SK-N-SH (cell line): ENCODE results near the gene PHC3. TPM values are rescaled to one million over a fixed set of nuclear protein-coding genes. Genes with fewer than 3 reads are reported as not detected.

Experiments
- CTCF ChIA-PET: fragments of 300-600, 350-600 bp; formaldehyde crosslinking; extraction: SDS; loops from one replicate; lab custom pipeline; 2021; lab: Yijun Ruan, JAX
- POLR2A ChIA-PET: fragments of 350-600 bp; sonication (Branson Sonifier 250); formaldehyde crosslinking; extraction: SDS; loops from one replicate; lab custom pipeline; 2020; ENCODE audit warnings: antibody characterized with exemption, inconsistent platforms; lab: Yijun Ruan, JAX
- DNase-seq: peaks from one replicate; pipeline ENCODE4 v3.0.0; 2012
- H2AFZ ChIP-seq: fragments of 200-600 bp; sonication (generic); 2 replicates; pipeline ENCODE4 v1.8.1; 2016; ENCODE audit warnings: antibody characterized with exemption, mild to moderate bottlenecking, low read depth
- H3F3A ChIP-seq: fragments of 200-600 bp; sonication (generic); replicated peaks from 2 replicates; pipeline ENCODE3; 2016; ENCODE audit warnings: antibody characterized with exemption, mild to moderate bottlenecking; ENCODE audit not compliant: insufficient read depth
- H3K27ac ChIP-seq, 2 experiments: fragments of 200-500 bp in 1 of 2; fragments of 200-600 bp in 1 of 2; sonication (Bioruptor generic) in 1 of 2; sonication (generic), shearing (Covaris generic) in 1 of 2; 2 replicates each; pipeline versions ENCODE4 v1.5.1 to v1.6.1; 2014 to 2016; ENCODE audit warnings: low read depth in 2 of 2, inconsistent platforms in 1 of 2, low read length in 1 of 2, mild to moderate bottlenecking in 1 of 2, mixed read lengths in 1 of 2
- H3K27me3 ChIP-seq: fragments of 200-600 bp; sonication (generic), shearing (Covaris generic); 2 replicates; pipeline ENCODE4 v1.6.1; 2016; ENCODE audit warnings: mixed run types; ENCODE audit not compliant: insufficient read depth
- H3K36me3 ChIP-seq, 2 experiments: fragments of 200-500 bp in 1 of 2; fragments of 200-600 bp in 1 of 2; sonication (Bioruptor generic) in 1 of 2; sonication (generic) in 1 of 2; replicated peaks in 1 of 2; 2 replicates each; pipeline versions ENCODE3 to v1.5.1; 2014 to 2016; ENCODE audit warnings: low read length in 1 of 2, mild to moderate bottlenecking in 1 of 2; ENCODE audit not compliant: insufficient read depth in 2 of 2, control insufficient read depth in 1 of 2
- H3K4me1 ChIP-seq, 2 experiments: fragments of 200-500 bp in 1 of 2; fragments of 200-600 bp in 1 of 2; sonication (Bioruptor generic) in 1 of 2; sonication (generic), shearing (Covaris generic) in 1 of 2; 2 replicates each; pipeline versions ENCODE4 v1.5.1 to v1.6.1; 2014 to 2016; ENCODE audit warnings: low read depth in 1 of 2, low read length in 1 of 2, mixed run types in 1 of 2; ENCODE audit not compliant: insufficient read depth in 2 of 2, control insufficient read depth in 1 of 2
- H3K4me2 ChIP-seq: fragments of 200-600 bp; sonication (generic), shearing (Covaris generic); 2 replicates; pipeline ENCODE4 v1.6.1; 2017; ENCODE audit warnings: mixed run types
- H3K4me3 ChIP-seq, 2 experiments: fragments of 200-500 bp in 1 of 2; fragments of 200-600 bp in 1 of 2; sonication (Bioruptor generic) in 1 of 2; sonication (generic), shearing (Covaris generic) in 1 of 2; 2 replicates each; pipeline versions ENCODE4 v1.5.1 to v1.8.1; 2014 to 2016; ENCODE audit warnings: low read depth in 2 of 2, inconsistent platforms in 1 of 2, low read length in 1 of 2, mild to moderate bottlenecking in 1 of 2, mixed read lengths in 1 of 2, moderate library complexity in 1 of 2
- H3K79me2 ChIP-seq: fragments of 200-600 bp; sonication (generic); 2 replicates; pipeline ENCODE4 v1.8.1; 2017; ENCODE audit warnings: mild to moderate bottlenecking; ENCODE audit not compliant: insufficient read depth
- H3K9ac ChIP-seq: fragments of 200-600 bp; sonication (generic); 2 replicates; pipeline ENCODE4 v1.6.1; 2017; ENCODE audit warnings: mixed run types
- H3K9me2 ChIP-seq: fragments of 200-600 bp; sonication (generic); 2 replicates; pipeline ENCODE4 v1.6.1; 2017; ENCODE audit warnings: mixed run types
- H3K9me3 ChIP-seq: fragments of 200-600 bp; sonication (generic); 2 replicates; pipeline ENCODE4 v1.6.1; 2017; ENCODE audit warnings: mixed run types, mild to moderate bottlenecking, moderate library complexity
- H4K20me1 ChIP-seq: fragments of 200-600 bp; sonication (generic); 2 replicates; pipeline ENCODE4 v1.6.1; 2017; ENCODE audit warnings: mild to moderate bottlenecking, mixed run types; ENCODE audit not compliant: insufficient read depth
- CHD2 ChIP-seq: fragments of 150-350 bp; IDR thresholded peaks from 2 replicates; pipeline ENCODE4 v1.6.1; 2018; ENCODE audit warnings: low read length; ENCODE audit not compliant: partially characterized antibody
- FOSL2 ChIP-seq: IDR thresholded peaks from 2 replicates; pipeline ENCODE4 v1.4.0; 2012; ENCODE audit warnings: low read depth, mild to moderate bottlenecking, moderate library complexity, borderline replicate concordance
- FOXM1 ChIP-seq: IDR thresholded peaks from 2 replicates; pipeline ENCODE4 v1.4.0; 2012; ENCODE audit warnings: low read depth, mild to moderate bottlenecking
- GATA2 ChIP-seq: sonication (generic); formaldehyde crosslinking; IDR thresholded peaks from 2 replicates; pipeline ENCODE4 v1.5.0; 2020; ENCODE audit warnings: mild to moderate bottlenecking, missing genetic modification reagents
- MEF2A ChIP-seq: IDR thresholded peaks from 2 replicates; pipeline ENCODE4 v1.4.0; 2012; ENCODE audit warnings: low read depth, borderline replicate concordance
- MXI1 ChIP-seq: IDR thresholded peaks from 2 replicates; pipeline ENCODE4 v1.6.1; 2012; ENCODE audit warnings: mild to moderate bottlenecking, low read depth, low read length, improper control_type of control experiment
- NFIC ChIP-seq: IDR thresholded peaks from 2 replicates; pipeline ENCODE4 v1.4.0; 2012; ENCODE audit warnings: borderline replicate concordance
- NRF1 ChIP-seq: IDR thresholded peaks from 2 replicates; pipeline ENCODE4 v1.6.1; 2012; ENCODE audit warnings: low read depth, mild to moderate bottlenecking, low read length
- POLR2AphosphoS5 ChIP-seq: IDR thresholded peaks from 2 replicates; pipeline ENCODE4 v1.6.1; 2012; ENCODE audit warnings: low read depth, low read length
- RFX5 ChIP-seq: IDR thresholded peaks from 2 replicates; pipeline ENCODE4 v1.6.1; 2012; ENCODE audit warnings: mild to moderate bottlenecking, improper control_type of control experiment, low read length
- SIN3A ChIP-seq: IDR thresholded peaks from 2 replicates; pipeline ENCODE4 v1.6.1; 2012; ENCODE audit warnings: low read depth, mild to moderate bottlenecking, low read length, moderate library complexity, borderline replicate concordance
- TAF1 ChIP-seq: IDR thresholded peaks from 2 replicates; pipeline ENCODE4 v1.6.1; 2012; ENCODE audit warnings: low read depth, mild to moderate bottlenecking, low read length, moderate library complexity, borderline replicate concordance
- YY1 ChIP-seq: IDR thresholded peaks from 2 replicates; pipeline ENCODE4 v1.4.0; 2012; ENCODE audit warnings: low read depth, mild to moderate bottlenecking
- WGBS: methylation state at CpG from one replicate; pipeline ENCODE4 v1.1.6; 2017; ENCODE audit warnings: low lambda C conversion rate; 5-methylcytosine and 5-hydroxymethylcytosine counted together
- polyA plus RNA-seq, 3 experiments: library from polyadenylated mRNA; depleted of rRNA; stranded (reverse); fragments of >200 nt; gene quantifications; 2 replicates each; pipeline ENCODE4 v1.2.3, GENCODE V29; 2012
- TF ChIP-seq, protein P1 (sequence below): IDR thresholded peaks from 2 replicates; pipeline ENCODE4 v1.4.0; 2012; ENCODE audit warnings: low read depth, borderline replicate concordance
- TF ChIP-seq, protein P2 (sequence below): IDR thresholded peaks from 2 replicates; pipeline ENCODE4; 2012
- TF ChIP-seq, protein P3 (sequence below): fragments of 200-600 bp; sonication (generic); IDR thresholded peaks from 2 replicates; pipeline ENCODE4 v1.6.1; 2017; ENCODE audit warnings: antibody characterized with exemption, mild to moderate bottlenecking, moderate library complexity

PHC3 gene
- polyA plus RNA-seq, 1 of the 3 experiments (the other 2 are of a cell fraction), result 9.2 TPM

DNA sequence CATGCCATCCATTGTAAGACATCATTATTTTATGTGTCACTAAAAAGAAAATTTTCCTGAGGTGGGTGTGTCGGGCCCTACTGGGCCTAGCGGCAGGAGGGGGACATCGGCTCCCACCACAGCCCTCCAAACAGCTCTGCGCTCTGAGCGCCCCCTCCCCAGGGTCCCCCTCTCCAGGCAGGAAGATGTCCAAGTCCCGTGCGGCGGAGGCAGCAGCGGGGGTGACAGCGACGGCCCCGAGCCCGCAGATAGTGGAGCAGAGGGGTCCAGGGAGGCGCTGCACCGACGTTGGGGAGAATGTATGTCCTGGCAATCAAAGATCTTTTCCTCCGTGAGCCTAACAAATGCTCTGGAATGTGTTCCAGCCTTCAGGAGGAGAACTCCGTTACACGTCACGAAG, 119.5 kb downstream of the PHC3 start:
- ChIA-PET CTCF (no interaction called here), POLR2A (no interaction called here)
- Histone ChIP-seq H3K9ac (no peak overlapping the region), H3K9me3 (no peaks in the 10 kb centered on the region), H3K4me2 (no peak overlapping the region), H3K36me3 (no peaks in the 10 kb centered on the region), H3K9me2 (no peaks in the 10 kb centered on the region), H3K79me2 (no peaks in the 10 kb centered on the region), H4K20me1 (no peaks in the 10 kb centered on the region), H2AFZ (no peak overlapping the region), H3K4me3 (no peak overlapping the region), H3F3A (no peaks in the 10 kb centered on the region), H3K27ac (no peak overlapping the region), H3K27me3 (no peaks in the 10 kb centered on the region), H3K4me1 (no peaks in the 10 kb centered on the region)
- no peak for TF ChIP-seq YY1
- TF ChIP-seq CHD2, result no peak
- no peak for TF ChIP-seq SIN3A
- no peak for TF ChIP-seq NFIC
- DNase-seq, result no peak
- 97% methylated on average over 17 of the region's 20 CpGs for whole genome bisulfite sequencing

DNA sequence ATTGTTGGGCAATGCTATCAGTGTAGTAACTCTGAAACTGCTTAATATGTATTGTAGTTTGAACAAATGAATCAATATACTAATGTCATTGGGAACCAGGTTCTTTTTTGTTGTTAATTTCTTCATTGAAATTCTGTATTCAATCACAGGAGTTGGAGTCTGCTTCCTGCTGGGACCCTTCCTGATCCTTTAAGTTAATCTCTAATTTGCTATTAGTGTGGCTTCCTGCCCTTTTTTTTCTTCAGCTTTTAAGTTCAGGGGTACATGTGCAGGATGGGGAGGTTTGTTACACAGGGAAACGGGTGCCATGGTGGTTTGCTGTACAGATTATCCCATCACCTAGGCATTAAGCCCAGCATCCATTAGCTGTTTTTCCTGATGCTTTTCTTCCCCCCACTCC, 122.1 kb downstream of the PHC3 start:
- WGBS, result 87% methylated on average over 1 of the region's 1 CpG
- H3K79me2 ChIP-seq, result no peaks in the 10 kb centered on the region
- H3K27ac ChIP-seq, result no peak overlapping the region
- H2AFZ ChIP-seq, result no peak overlapping the region
- H4K20me1 ChIP-seq, result no peaks in the 10 kb centered on the region
- ChIA-PET POLR2A (no interaction called here), CTCF (interaction anchor here (1.3 kb wide), 1 partner anchor 10 kb away, joined by 3 read pairs; no protein-coding TSS in a partner anchor)
- H3K9me2 ChIP-seq, result no peaks in the 10 kb centered on the region
- no peak overlapping the region for H3K4me3 ChIP-seq
- no peaks in the 10 kb centered on the region for H3K9me3 ChIP-seq
- no peak for DNase-seq
- no peak overlapping the region for H3K9ac ChIP-seq
- H3K27me3 ChIP-seq, result no peaks in the 10 kb centered on the region
- H3K4me2 ChIP-seq, result no peak overlapping the region
- TF ChIP-seq POLR2AphosphoS5 (no peak), NFIC (no peak), MEF2A (no peak), TAF1 (no peak), MXI1 (no peak), FOSL2 (no peak), GATA2 (CRISPR knock-in tag) (no peak), NRF1 (no peak), FOXM1 (no peak), RFX5 (no peak)
- TF ChIP-seq, protein P1, sequence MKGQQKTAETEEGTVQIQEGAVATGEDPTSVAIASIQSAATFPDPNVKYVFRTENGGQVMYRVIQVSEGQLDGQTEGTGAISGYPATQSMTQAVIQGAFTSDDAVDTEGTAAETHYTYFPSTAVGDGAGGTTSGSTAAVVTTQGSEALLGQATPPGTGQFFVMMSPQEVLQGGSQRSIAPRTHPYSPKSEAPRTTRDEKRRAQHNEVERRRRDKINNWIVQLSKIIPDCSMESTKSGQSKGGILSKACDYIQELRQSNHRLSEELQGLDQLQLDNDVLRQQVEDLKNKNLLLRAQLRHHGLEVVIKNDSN, result no peak
- TF ChIP-seq, protein P2, sequence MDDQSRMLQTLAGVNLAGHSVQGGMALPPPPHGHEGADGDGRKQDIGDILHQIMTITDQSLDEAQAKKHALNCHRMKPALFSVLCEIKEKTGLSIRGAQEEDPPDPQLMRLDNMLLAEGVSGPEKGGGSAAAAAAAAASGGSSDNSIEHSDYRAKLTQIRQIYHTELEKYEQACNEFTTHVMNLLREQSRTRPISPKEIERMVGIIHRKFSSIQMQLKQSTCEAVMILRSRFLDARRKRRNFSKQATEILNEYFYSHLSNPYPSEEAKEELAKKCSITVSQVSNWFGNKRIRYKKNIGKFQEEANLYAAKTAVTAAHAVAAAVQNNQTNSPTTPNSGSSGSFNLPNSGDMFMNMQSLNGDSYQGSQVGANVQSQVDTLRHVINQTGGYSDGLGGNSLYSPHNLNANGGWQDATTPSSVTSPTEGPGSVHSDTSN, result no peak
- TF ChIP-seq, protein P3, sequence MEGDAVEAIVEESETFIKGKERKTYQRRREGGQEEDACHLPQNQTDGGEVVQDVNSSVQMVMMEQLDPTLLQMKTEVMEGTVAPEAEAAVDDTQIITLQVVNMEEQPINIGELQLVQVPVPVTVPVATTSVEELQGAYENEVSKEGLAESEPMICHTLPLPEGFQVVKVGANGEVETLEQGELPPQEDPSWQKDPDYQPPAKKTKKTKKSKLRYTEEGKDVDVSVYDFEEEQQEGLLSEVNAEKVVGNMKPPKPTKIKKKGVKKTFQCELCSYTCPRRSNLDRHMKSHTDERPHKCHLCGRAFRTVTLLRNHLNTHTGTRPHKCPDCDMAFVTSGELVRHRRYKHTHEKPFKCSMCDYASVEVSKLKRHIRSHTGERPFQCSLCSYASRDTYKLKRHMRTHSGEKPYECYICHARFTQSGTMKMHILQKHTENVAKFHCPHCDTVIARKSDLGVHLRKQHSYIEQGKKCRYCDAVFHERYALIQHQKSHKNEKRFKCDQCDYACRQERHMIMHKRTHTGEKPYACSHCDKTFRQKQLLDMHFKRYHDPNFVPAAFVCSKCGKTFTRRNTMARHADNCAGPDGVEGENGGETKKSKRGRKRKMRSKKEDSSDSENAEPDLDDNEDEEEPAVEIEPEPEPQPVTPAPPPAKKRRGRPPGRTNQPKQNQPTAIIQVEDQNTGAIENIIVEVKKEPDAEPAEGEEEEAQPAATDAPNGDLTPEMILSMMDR, result no peak
- TF ChIP-seq, all 33 proteins: peak for 0
- no peaks in the 10 kb centered on the region for H3F3A ChIP-seq
- no peaks in the 10 kb centered on the region for H3K4me1 ChIP-seq
- H3K36me3 ChIP-seq, result no peaks in the 10 kb centered on the region
